ENCODE data around the gene TCERG1L.

Gene TCERG1L

DNA sequence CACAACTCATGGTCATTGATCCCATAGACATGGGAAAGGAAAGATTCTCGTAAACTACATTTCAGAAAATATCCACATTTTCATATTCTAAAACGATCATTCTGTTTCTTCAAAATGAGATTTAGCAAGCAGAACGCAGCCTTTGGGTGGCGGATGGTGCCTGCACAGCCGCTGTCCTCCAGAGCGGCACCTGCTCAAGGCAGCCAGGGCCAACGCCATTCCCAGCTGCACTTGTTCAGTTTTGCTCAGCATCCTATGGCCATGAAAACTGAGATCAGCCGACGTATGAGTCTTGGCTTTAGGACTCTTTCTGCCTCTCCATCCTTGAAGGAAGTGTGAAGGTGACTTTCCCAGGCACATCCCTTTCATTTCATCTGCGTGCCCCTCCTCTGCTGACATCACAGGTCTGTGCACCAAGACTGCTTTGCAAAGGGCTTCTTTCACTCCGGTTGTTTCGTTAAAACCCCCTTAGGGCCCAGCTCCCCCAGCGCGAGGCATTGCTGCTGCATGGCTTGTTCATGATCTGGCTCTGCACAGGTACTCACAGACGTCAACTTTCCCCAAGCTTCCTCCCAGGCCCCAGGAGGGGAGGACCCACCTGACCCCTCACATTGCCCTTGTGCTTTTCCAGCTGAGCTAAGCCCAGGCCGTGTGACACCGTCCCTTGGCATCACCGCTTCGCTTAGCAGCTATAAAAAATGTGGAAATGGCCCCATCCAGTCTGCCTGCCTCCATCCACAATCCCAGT is 37.2 kb downstream of the TCERG1L start:
- intact Hi-C loops (cut with DNase I) = no loop called here
- DNase-seq = peak in 4 of 42 donors; percentile 4 to 33 (median 19)

DNA sequence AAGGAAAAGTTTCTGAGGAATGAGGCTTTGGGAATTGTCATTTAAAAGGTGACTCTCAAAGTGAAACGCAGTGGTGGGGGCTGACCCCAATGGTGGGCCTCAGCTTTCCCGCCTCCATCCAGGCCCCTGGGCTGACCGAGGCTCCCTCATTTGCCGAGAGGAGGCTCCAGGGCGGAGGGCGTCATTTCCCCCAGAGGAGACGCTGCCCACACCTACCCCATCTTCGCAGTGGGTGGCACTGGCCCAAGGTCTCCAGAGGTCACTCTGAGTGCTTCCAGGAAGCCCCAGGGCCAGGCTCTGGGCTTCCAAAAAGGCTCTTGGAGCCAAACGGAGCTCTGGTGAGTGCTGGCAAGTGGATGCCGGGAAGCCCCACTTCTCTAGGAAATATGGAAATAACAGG is 38.0 kb downstream of the TCERG1L start:
- peak in 5 of 42 donors; percentile 8 to 31 (median 25) for DNase-seq
- intact Hi-C loops (cut with DNase I) = no loop called here

- DNase-seq = peak in 5 of 42 donors; percentile 1 to 30 (median 19)
- intact Hi-C loops (cut with DNase I) = no loop called here
Observed at GRCh38 chr10:131272897-131273451, 38.5 kb downstream of the TCERG1L start.

DNA sequence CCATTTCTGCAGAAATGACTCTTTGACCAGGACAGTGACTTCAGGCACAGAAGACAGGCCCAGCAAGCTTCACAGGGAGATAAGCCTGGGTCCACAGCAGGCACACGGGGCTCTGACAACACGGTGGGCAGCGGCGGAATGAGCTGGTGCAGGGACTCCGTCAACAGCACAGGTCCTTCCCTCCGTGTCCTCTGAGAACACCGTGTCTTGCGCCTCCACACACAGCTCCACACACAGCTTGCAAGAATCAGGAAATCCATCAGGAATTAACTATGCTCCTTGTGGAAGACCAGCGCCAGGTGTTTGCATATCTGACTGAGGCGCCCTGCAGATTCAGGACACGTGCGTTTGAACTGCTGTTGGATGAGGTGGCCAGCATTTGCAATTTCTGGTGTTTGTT is 39.6 kb downstream of the TCERG1L start:
- intact Hi-C loops (cut with DNase I) = no loop called here

DNA sequence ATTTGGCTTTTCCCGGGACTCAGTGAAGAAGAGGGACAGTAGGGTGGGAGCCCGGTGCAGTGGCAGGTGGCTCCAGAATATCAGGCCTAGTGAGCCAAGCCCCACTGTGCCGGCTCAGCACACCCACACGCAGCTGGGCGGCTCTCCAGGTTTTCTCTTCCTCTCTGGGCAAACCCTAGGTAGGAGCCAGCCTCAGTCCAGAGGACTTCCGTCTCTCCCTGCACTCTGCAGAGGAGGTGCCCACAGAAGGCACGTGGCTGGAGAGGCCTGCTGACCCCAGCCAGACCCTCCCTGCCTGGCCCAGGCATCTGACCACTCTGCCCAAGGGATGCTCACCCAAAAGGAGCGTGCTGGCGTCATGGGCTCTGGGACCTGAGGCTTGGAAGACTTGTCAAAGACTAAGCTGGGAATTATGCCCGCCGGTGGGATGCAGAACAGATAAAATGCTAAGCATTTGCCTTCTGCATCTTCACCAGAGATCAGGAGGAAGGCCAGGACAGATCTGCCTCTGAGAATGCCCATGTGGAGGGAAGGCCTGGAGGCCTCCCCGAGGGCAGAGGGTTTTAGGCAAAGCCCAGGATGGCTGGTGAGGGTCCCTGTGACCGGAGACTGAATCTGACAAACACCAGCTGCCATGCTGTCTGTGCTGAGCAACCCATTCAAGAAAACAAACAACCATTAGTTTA is 40.2 kb downstream of the TCERG1L start:
- DNase-seq = peak in 2 of 42 donors; percentile 19 to 20
- intact Hi-C loops (cut with DNase I) = no loop called here

More for the DNA sequence above, 39.6 kb downstream of the TCERG1L start:
- DNase-seq = peak in 3 of 42 donors; percentile 3 to 14 (median 10)

GRCh38 chr10:131270461-131271190 is 40.9 kb downstream of the TCERG1L start:
- intact Hi-C loops (cut with DNase I) = no loop called here
- DNase-seq = peak in 3 of 42 donors; percentile 12 to 28 (median 14)

DNA sequence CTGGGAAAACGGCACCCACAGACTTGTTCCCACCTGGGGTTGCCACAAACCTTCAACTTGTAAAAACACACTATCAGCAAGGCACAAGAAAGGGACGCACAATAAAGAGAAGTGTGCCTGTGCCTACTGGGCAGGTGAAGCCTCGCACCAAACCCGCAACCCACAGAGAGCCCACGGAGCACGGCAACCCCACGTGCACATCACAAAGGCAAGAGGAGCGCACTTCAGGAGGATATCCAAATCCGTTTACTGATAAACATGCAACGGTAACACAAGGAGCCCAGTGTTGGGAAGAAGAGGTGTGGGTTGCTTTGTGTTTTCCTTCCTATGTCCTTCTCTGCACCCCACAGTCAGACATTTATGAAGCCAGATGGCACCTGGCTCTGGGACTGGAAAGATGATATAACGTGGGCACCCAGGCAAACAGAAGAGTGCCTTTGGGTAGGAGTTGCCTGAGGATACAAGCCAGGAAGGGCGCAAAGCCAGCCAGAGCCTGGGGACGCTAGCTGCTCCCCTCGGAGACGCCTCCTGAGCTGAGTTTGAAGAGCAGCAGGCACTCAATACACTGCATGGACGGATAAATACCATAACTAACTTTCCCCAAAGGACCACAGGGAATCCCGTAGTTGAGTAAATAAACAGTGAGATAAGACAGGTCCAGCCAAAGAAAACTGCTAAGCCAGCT is 41.6 kb downstream of the TCERG1L start:
- intact Hi-C loops (cut with DNase I) = no loop called here
- peak in 5 of 42 donors; percentile 4 to 37 (median 14) for DNase-seq

GRCh38 chr10:131267814-131268095 is 43.8 kb downstream of the TCERG1L start:
- peak in 2 of 42 donors; percentile 4 to 11 for DNase-seq
- intact Hi-C loops (cut with DNase I) = no loop called here

- peak in 3 of 42 donors; percentile 15 to 26 (median 19) for DNase-seq
- intact Hi-C loops (cut with DNase I) = no loop called here
Observed at GRCh38 chr10:131266936-131267813, 44.3 kb downstream of the TCERG1L start.

DNA sequence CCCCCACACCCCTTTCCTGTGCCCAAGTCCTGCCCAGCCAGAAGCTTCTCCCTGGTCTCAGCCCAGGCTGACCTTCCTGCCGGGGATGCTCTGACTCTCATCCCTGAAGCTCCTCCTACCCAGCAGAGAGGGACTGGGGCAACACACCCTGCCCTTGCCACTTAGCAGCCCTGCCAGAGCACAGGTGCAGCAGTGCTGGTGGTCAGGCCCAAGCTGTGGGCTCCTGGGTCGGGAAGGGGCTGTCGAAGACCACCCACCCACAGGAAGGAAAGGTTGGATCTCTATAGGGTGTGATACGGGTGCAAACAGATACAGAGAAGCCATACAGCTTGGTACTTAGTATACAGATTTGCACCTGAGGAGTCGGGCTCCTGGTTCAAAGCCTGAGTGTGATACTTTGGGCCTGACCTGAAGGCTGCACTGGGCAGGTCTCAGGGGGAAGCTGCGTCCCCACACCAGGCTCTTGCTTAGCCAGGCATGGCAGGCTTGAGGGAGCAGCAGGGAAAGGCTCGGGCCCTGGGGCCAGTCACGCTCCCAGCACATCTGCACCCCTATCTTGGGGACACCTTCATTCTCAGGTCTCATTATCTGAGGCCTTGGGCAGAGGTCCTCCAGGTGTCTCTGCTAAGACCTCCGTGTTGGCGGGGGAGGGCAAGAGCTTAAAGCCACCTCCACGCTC is 47.3 kb downstream of the TCERG1L start:
- DNase-seq = peak in 4 of 42 donors; percentile 10 to 21 (median 10)

GRCh38 chr10:131261890-131262475 is 49.5 kb downstream of the TCERG1L start:
- peak in 5 of 42 donors; percentile 1 to 18 (median 5) for DNase-seq
- intact Hi-C loops (cut with DNase I) = no loop called here

More for the DNA sequence above, 47.3 kb downstream of the TCERG1L start:
- intact Hi-C loops (cut with DNase I) = no loop called here

DNA sequence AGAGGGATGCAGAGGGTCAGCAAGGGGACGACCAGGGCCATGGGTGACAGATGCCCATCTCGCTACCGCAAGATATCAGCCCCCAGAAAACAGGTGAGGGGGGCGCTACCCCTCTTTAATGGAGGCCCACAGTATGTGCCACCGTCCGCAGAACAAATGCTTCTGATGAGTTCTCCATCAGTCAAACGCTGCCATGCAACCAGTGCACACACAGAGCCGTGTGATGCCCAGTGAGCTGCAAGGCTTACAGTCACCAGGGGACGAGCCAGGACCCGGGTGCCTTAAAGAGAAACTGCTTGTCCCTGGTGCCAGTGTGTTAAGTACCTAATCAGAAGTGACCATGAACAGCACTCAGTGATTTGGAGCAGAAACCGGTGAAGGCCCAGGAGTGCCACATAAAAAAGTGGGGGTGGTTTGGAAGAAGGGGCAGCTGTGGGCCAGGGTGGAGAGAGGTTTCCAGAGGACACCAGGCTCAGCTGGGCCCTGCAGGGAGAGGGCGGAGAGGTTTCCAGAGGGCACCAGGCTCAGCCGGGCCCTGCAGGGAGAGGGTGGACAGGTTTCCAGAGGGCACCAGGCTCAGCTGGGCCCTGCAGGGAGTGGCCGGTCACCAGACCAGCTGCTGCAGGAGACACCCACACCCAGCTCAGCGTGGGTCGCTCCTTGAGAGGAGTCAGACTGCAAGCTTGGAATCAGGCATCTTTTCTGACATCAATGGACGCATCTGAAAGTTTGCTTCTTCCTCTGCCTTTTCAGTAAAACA is 50.9 kb downstream of the TCERG1L start:
- intact Hi-C loops (cut with DNase I) = no loop called here

DNA sequence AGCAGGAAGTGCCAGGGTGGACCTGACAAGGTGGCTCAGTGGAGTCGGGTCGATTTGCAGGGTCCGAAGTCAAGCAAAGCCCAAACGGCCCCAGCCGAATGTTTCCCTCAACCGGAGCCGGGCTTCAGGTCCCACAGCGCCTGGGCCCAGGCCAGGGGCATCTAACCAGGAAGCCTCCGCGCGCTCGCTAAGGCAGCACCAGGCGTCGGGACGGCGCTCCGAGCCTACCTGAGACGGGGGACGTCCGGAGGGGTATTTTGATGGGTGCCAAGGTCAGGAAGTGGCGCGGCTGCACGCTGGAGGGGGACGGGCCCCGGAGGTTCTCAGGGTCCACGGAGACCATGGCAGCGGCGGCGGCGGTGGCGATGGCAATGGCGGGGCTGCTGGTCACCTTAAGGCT is 51.5 kb downstream of the TCERG1L start:
- intact Hi-C loops (cut with DNase I) = no loop called here
- peak in 3 of 42 donors; percentile 2 to 27 (median 17) for DNase-seq

More for the DNA sequence above, 50.9 kb downstream of the TCERG1L start:
- DNase-seq = peak in 3 of 42 donors; percentile 2 to 29 (median 10)

DNA sequence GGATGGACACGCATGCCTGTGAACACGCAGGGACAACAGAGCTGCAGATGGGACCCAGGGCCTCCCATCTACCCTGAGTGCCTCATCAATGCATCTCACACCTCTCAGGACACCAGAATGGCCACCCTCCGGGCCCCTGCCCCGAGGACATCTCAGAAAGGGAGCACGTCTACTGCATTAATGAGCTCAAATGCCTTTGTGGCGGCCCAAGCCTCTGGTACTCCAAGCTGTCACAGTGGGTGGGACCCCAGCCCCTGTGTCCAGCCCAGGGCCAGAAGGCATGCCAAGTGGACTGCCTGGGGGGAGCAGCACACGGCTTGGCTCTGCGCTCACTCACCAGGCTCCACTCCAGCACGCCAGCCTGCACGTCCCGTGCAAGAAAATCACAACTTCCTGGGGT is 52.0 kb downstream of the TCERG1L start:
- intact Hi-C loops (cut with DNase I) = no loop called here

GRCh38 chr10:131258256-131258655 is 53.3 kb downstream of the TCERG1L start:
- DNase-seq = peak in 1 of 42 donors; percentile 13
- intact Hi-C loops (cut with DNase I) = no loop called here

More for the DNA sequence above, 52.0 kb downstream of the TCERG1L start:
- DNase-seq = peak in 2 of 42 donors; percentile 9 to 24

DNA sequence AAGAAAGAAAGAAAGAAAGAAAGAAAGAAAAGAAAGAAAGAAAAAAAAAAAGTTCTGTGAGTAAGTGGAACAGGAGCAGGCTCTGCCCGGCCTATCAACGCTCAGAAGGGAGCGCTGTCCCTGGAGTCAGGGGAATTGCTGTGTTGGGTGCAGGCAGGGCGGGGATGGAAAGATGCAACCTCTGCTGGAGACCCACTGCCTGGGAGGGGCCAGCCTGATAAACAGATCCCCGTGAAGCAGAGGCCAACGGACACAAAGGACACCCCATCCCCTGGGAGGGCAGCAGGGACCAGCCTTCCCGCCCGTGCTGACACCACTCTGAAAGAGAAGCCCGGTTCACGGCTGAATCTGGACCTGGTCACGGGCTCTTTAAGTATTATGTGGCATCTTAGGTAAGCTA is 54.5 kb downstream of the TCERG1L start:
- DNase-seq = no peak
- intact Hi-C loops (cut with DNase I) = no loop called here
